ENCODE measurements around the gene SMTNL1. TPM values are rescaled to one million over a fixed set of nuclear protein-coding genes. Genes with fewer than 3 reads are reported as not detected.

SMTNL1 gene
- total RNA-seq, 4 donors from 2014 or later = not detected

DNA sequence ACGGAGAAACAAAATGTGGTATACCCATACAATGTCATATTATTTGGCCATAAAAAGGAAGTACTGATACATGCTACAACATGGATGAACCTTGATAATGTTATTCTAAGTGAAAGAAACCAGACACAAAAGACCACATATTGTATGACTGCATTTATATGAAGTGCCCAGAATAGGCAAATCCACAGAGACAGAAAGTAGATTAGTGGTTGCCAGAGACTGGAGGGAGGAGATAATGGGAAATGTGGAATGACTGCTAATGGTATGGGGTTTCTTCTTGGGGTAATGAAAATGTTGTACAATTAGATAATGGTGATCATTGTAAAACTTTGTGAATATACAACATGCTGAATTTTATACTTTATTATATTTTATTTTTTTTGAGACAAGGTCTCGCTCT lies 16.3 kb upstream of the SMTNL1 start:
- TF ChIP-seq CTCF (IDR thresholded peaks at IDR 0.05; ENCODE audit: low read depth) = no peak

GRCh38 chr11:57523419-57523818 lies 14.0 kb upstream of the SMTNL1 start:
- no peak for TF ChIP-seq CTCF (IDR thresholded peaks at IDR 0.05; ENCODE audit: low read depth)

GRCh38 chr11:57527056-57527631 lies 10.3 kb upstream of the SMTNL1 start:
- TF ChIP-seq CTCF (IDR thresholded peaks at IDR 0.05; ENCODE audit: low read depth) = no peak

DNA sequence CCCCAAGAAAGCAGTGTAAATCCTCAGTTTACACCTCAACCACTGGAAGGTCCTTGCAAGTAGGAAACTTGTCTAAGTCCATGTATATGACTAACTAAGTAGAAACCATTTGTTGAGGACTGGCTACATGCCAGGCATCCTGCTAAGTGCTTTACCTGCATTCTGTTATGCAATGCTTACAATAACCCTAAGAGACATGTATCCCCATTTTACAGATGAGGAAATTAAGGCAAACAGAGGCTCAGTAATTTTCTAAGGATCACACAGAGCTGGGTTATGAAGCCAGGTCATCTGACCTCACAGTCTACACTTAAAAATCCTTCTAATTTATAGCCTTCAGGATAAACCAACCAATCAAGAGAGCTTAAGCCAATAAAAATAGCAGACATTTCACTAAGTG lies 8.4 kb upstream of the SMTNL1 start:
- TF ChIP-seq CTCF (IDR thresholded peaks at IDR 0.05; ENCODE audit: low read depth) = no peak

DNA sequence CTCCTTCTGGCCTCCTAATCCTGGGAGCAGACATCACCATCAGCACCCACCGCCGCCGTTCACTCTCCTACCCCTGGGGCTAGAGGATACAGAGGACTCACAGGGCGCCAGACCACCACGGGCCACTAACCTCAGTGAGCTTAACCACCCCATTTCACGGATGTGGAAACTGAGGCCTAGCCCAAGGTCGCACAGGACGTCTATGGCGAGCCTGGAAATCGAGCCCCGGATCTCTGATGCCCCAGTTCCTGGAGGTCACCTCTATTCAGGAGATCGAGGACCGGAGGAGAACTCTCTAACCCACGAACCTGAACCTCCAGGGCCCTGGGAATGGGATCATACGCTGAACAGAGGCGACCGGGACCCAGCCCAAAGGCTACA lies 7.2 kb upstream of the SMTNL1 start:
- TF ChIP-seq CTCF (IDR thresholded peaks at IDR 0.05; ENCODE audit: low read depth) = no peak

- TF ChIP-seq CTCF (IDR thresholded peaks at IDR 0.05; ENCODE audit: low read depth) = no peak
Observed at GRCh38 chr11:57530596-57531507, 6.5 kb upstream of the SMTNL1 start, which contains the start of gene TIMM10. TIMM10 (minus strand) TSS chr11:57530754; CDS start chr11:57530189, 565 bp downstream.

DNA sequence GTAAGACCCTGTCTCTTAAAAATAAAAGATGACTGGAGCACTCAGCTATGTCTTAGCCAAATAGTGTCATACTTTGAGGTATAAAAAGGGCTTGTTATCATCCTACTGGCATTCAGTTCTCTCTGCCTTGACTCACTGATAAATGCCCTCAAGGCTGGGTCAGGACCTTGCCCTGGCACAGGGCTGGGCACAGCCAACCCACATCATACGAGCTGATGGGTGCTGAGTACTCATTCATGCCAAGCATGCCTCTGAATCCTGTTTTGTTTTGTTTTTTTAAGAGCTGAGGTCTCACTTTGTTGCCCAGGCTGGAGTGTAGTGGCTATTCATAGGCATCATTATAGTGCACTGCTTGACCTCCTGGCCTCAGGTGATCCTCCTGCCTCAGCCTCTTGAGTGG lies 1.9 kb downstream of the SMTNL1 start:
- TF ChIP-seq CTCF (IDR thresholded peaks at IDR 0.05; ENCODE audit: low read depth) = no peak
